HCT116 (cell line): ENCODE results near the gene FHIT.

Source experiments
- CTCF ChIP-seq, 3 experiments: fragments of 200-600 bp in 1 of 3; sonication (generic) in 1 of 3; IDR thresholded peaks in 2 of 3; conservative IDR thresholded peaks in 1 of 3; 2 replicates each; pipeline ENCODE4 v1.5.1; 2012 to 2017; ENCODE audit warnings: low read depth in 2 of 3, low read length in 2 of 3, antibody characterized with exemption in 1 of 3, borderline replicate concordance in 1 of 3, control low read depth in 1 of 3, mild to moderate bottlenecking in 1 of 3, mixed read lengths in 1 of 3, mixed run types in 1 of 3, moderate library complexity in 1 of 3; ENCODE audit not compliant: insufficient read depth in 1 of 3
- EZH2 ChIP-seq: fragments of 200-600 bp; sonication (generic); IDR thresholded peaks from 2 replicates; pipeline ENCODE4 v1.6.1; 2017; ENCODE audit warnings: antibody characterized with exemption, mixed run types
- EZH2phosphoT487 ChIP-seq: fragments of 200-600 bp; IDR thresholded peaks from 2 replicates; pipeline ENCODE4 v1.6.1; 2018; ENCODE audit warnings: antibody characterized with exemption, borderline replicate concordance
- POLR2A ChIP-seq: IDR thresholded peaks from 2 replicates; pipeline ENCODE4 v1.7.0; 2011; ENCODE audit warnings: borderline replicate concordance; ENCODE audit not compliant: insufficient read depth, insufficient read length; ENCODE audit errors: extremely low read depth
- POLR2AphosphoS5 ChIP-seq: IDR thresholded peaks from 2 replicates; pipeline ENCODE4 v1.6.1; 2011; ENCODE audit warnings: mild to moderate bottlenecking, low read depth, low read length, moderate library complexity
- ZNF274 ChIP-seq: fragments of 200-500 bp; sonication (Bioruptor generic); IDR thresholded peaks from 2 replicates; pipeline ENCODE4 v1.6.1; 2014; ENCODE audit warnings: mild to moderate bottlenecking, low read depth, low read length, inconsistent platforms

- TF ChIP-seq CTCF (IDR thresholded peaks at IDR 0.05 in 2 of 3, conservative IDR thresholded peaks at IDR 0.05 in 1 of 3; ENCODE audit: borderline replicate concordance in 1 of 3, insufficient read depth in 1 of 3, low read depth in 2 of 3, low read length in 2 of 3) = no peak
- TF ChIP-seq EZH2phosphoT487 = no peak
- TF ChIP-seq POLR2A = no peak
- no peak for TF ChIP-seq ZNF274
- no peak for TF ChIP-seq EZH2
- no peak for TF ChIP-seq POLR2AphosphoS5
These were observed 198.4 kb downstream of the FHIT start for GRCh38 chr3:61052851-61053250.
